Measurements from ENCODE around the gene RPN1.

The RPN1 gene

DNA sequence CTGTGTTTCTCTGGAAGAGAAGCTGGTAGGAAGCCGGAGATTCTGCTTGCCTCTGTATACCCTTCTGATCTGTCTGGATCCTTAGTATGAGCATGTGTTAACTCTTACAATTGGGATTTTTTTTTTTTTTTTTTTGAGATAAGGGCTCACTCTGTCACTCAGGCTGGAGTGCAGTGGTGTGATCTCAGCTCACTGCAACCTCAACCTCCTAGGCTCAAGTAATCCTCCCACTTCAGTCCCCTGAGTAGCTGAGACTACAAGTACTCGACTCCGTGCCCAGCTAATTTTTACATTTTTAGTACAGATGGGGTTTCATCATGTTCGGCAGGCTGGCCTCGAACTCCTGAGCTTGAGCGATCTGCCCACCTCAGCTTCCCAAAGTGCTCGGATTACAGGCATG lies 44.5 kb downstream of the RPN1 start:
- DNase-seq (no peak), ATAC-seq (ENCODE audit: insufficient read depth, low read depth) (no peak)
- H4K20me1 ChIP-seq (ENCODE audit: insufficient read depth, low read length) = no peaks in the 10 kb centered on the region
- no peak overlapping the region for H3K9ac ChIP-seq (ENCODE audit: low read depth, low read length)
- H3K9me3 ChIP-seq (ENCODE audit: insufficient read depth, low read length, severe bottlenecking) = no peaks in the 10 kb centered on the region
- no peak overlapping the region for H2AFZ ChIP-seq (ENCODE audit: low read depth, low read length)
- H3K27me3 ChIP-seq (ENCODE audit: insufficient read depth, low read length, poor library complexity) = no peaks in the 10 kb centered on the region
- no peak for TF ChIP-seq EZH2 (IDR thresholded peaks at IDR 0.05; ENCODE audit: borderline replicate concordance, low read depth, low read length, severe bottlenecking)
- TF ChIP-seq, protein P1, sequence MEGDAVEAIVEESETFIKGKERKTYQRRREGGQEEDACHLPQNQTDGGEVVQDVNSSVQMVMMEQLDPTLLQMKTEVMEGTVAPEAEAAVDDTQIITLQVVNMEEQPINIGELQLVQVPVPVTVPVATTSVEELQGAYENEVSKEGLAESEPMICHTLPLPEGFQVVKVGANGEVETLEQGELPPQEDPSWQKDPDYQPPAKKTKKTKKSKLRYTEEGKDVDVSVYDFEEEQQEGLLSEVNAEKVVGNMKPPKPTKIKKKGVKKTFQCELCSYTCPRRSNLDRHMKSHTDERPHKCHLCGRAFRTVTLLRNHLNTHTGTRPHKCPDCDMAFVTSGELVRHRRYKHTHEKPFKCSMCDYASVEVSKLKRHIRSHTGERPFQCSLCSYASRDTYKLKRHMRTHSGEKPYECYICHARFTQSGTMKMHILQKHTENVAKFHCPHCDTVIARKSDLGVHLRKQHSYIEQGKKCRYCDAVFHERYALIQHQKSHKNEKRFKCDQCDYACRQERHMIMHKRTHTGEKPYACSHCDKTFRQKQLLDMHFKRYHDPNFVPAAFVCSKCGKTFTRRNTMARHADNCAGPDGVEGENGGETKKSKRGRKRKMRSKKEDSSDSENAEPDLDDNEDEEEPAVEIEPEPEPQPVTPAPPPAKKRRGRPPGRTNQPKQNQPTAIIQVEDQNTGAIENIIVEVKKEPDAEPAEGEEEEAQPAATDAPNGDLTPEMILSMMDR (IDR thresholded peaks at IDR 0.05; ENCODE audit: borderline replicate concordance, extremely low read depth, low read length, poor library complexity, severe bottlenecking) = no peak
- H3K36me3 ChIP-seq (ENCODE audit: insufficient read depth, low read length) = no peaks in the 10 kb centered on the region
- H3K4me1 ChIP-seq (ENCODE audit: insufficient read depth, low read length) = peaks cover 8% of the 10 kb centered on the region
- H3K4me3 ChIP-seq (ENCODE audit: low read depth in 1 of 2, low read length in 2 of 2) = no peak overlapping the region
- H3K4me2 ChIP-seq (ENCODE audit: insufficient read depth, low read length) = no peak overlapping the region
- no peaks in the 10 kb centered on the region for H3K79me2 ChIP-seq (ENCODE audit: insufficient read depth, low read length)
- H3K27ac ChIP-seq (ENCODE audit: low read length) = no peak overlapping the region

DNA sequence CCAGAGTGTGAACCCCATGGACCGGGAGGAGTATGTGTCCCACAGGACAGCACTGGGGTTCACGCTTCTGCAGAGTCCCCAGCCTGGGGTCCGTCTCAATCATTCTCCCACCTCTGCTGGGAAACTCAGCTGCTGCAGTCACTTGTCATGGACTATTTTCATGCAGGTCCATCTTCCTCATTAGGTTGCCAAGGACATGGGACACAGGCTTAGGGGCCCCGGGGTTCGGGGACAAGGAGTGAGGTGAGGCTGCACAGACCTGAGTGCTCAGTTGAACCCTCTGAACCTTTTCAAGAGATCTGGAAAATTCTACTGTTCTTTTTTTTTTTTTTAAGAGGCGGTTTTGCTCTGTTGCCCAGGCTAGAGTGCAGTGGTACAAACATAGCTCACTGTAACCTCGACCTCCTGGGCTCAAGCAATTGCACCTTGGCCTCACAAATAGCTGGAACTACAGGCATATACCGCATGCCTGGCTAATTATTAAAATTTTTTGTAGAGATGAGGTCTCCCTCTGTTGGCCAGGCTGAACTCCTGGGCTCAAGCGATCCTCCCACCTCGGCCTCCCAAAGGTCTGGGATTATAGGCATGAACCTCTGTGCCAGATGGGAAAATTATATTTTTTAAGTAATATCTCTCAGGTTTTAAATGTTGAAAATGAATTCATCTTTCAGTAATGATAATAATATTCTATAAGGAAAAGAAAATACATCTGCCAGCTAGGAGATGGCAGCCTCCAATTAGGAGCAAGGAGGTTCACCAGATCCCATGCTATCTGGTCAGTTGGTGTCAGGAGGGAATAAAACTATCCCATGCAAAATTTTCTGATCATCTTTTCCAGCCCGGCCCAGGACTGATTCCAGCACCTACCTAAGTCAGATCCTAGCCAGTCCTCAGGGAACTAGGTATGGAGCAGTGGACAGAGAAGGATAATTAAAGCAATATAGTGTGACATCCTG lies 45.2 kb downstream of the RPN1 start:
- Histone ChIP-seq H3K79me2 (ENCODE audit: insufficient read depth, low read length) (no peaks in the 10 kb centered on the region), H3K36me3 (ENCODE audit: insufficient read depth, low read length) (no peaks in the 10 kb centered on the region), H3K27ac (ENCODE audit: low read length) (no peak overlapping the region), H3K4me2 (ENCODE audit: insufficient read depth, low read length) (no peak overlapping the region), H4K20me1 (ENCODE audit: insufficient read depth, low read length) (no peaks in the 10 kb centered on the region), H3K4me3 (ENCODE audit: low read depth in 1 of 2, low read length in 2 of 2) (no peak overlapping the region), H3K27me3 (ENCODE audit: insufficient read depth, low read length, poor library complexity) (no peaks in the 10 kb centered on the region), H3K4me1 (ENCODE audit: insufficient read depth, low read length) (peaks cover 8% of the 10 kb centered on the region), H3K9me3 (ENCODE audit: insufficient read depth, low read length, severe bottlenecking) (no peaks in the 10 kb centered on the region), H2AFZ (ENCODE audit: low read depth, low read length) (no peak overlapping the region), H3K9ac (ENCODE audit: low read depth, low read length) (no peak overlapping the region)
- TF ChIP-seq EZH2 (IDR thresholded peaks at IDR 0.05; ENCODE audit: borderline replicate concordance, low read depth, low read length, severe bottlenecking) = no peak
- TF ChIP-seq, protein P1 (IDR thresholded peaks at IDR 0.05; ENCODE audit: borderline replicate concordance, extremely low read depth, low read length, poor library complexity, severe bottlenecking) = no peak
- DNase-seq (no peak), ATAC-seq (ENCODE audit: insufficient read depth, low read depth) (no peak)

DNA sequence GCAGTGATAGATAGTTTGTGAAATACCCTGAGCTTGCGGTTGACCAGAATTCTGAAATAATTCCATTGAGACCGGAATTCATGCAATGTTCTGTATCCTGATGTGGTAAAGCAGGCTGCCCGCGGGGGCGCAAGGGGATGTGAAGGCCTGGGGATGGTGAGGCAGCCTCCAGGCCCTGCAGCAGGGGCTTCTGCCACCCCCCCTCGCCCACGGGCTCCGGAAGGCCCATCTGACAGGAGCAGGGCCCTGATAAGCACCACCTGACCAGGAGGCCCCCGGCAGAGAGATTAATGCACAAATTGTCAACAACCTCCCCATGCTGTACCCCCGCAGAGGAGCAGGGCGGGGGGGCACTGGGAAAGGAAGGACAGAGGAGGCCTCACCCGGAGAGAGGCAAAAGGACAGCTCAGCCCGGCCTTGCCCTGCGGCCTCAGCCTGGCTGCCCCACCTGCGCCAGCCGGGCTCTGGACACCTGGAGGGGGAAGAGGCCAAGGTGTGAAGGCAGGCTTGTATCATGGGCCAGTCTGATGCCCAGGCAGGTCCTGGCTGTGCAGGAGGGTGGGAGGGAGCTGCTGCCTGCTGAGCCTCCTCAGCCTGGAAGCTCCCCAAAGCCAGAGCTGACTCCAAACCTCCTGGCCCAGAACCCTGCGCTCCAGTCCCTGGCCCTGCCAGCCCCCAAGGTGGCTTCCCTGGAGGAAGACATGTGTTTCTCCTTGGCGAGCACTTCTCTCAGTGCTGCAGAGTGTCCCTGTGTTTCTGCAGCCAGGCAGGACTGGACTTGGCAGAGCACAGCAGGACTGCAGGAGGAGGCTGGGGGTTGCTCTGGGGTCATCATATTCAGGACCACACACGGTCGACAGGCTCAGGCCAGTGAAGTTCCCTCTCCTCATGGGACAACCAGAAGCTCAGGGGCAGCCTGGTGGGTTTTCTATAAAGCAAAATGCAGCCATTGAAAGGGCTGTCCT lies 46.5 kb downstream of the RPN1 start:
- ATAC-seq (ENCODE audit: insufficient read depth, low read depth) = no peak
- TF ChIP-seq EZH2 (IDR thresholded peaks at IDR 0.05; ENCODE audit: borderline replicate concordance, low read depth, low read length, severe bottlenecking) = no peak
- TF ChIP-seq, protein P1 (IDR thresholded peaks at IDR 0.05; ENCODE audit: borderline replicate concordance, extremely low read depth, low read length, poor library complexity, severe bottlenecking) = no peak
- no peaks in the 10 kb centered on the region for H3K36me3 ChIP-seq (ENCODE audit: insufficient read depth, low read length)
- no peak overlapping the region for H3K4me3 ChIP-seq (ENCODE audit: low read depth in 1 of 2, low read length in 2 of 2)
- no peak overlapping the region for H2AFZ ChIP-seq (ENCODE audit: low read depth, low read length)
- H3K4me1 ChIP-seq (ENCODE audit: insufficient read depth, low read length) = peaks cover 8% of the 10 kb centered on the region
- no peaks in the 10 kb centered on the region for H4K20me1 ChIP-seq (ENCODE audit: insufficient read depth, low read length)
- DNase-seq = no peak
- no peak overlapping the region for H3K4me2 ChIP-seq (ENCODE audit: insufficient read depth, low read length)
- H3K27ac ChIP-seq (ENCODE audit: low read length) = no peak overlapping the region
- H3K9ac ChIP-seq (ENCODE audit: low read depth, low read length) = no peak overlapping the region
- no peaks in the 10 kb centered on the region for H3K9me3 ChIP-seq (ENCODE audit: insufficient read depth, low read length, severe bottlenecking)
- no peaks in the 10 kb centered on the region for H3K79me2 ChIP-seq (ENCODE audit: insufficient read depth, low read length)
- no peaks in the 10 kb centered on the region for H3K27me3 ChIP-seq (ENCODE audit: insufficient read depth, low read length, poor library complexity)

All from DND-41 (cell line).